Suprapubic skin (tissue), 4 donors: ENCODE data around the gene SPANXA2. TPM values are rescaled to one million over a fixed set of nuclear protein-coding genes. Genes with fewer than 3 reads are reported as not detected.
"Not testable (repeated sequence)": the region's sequence is repeated elsewhere in the genome, so short reads cannot be mapped to it uniquely, and the experiment has no call there.

ENCODE experiments used
- DNase-seq, 2 donors: peaks; one replicate each; pipeline ENCODE4 v3.0.0-alpha.2; 2019; ENCODE audit warnings: low spot score in 2 of 2
- H3K27ac ChIP-seq: fragments of 200-600 bp; sonication (generic); one replicate; pipeline ENCODE4 v1.5.1; 2019
- H3K27me3 ChIP-seq: fragments of 200-600 bp; sonication (generic); one replicate; pipeline ENCODE4 v1.5.1; 2019
- H3K36me3 ChIP-seq: fragments of 200-600 bp; sonication (generic); one replicate; pipeline ENCODE4 v1.5.1; 2019
- H3K4me1 ChIP-seq: fragments of 200-600 bp; sonication (generic); one replicate; pipeline ENCODE4 v1.5.1; 2019
- H3K4me3 ChIP-seq: fragments of 200-600 bp; sonication (generic); one replicate; pipeline ENCODE4 v1.5.1; 2019; ENCODE audit warnings: mild to moderate bottlenecking
- H3K9me3 ChIP-seq: fragments of 200-600 bp; sonication (generic); one replicate; pipeline ENCODE4 v1.5.1; 2019
- EP300 ChIP-seq: sonication (generic); formaldehyde crosslinking; IDR thresholded peaks from one replicate; pipeline ENCODE4 v1.6.1; 2017; ENCODE audit warnings: antibody characterized with exemption
- POLR2A ChIP-seq, 2 donors: fragments of 450-650 bp; IDR thresholded peaks; one replicate each; pipeline ENCODE4 v1.6.1; 2017; ENCODE audit warnings: antibody characterized with exemption in 2 of 2, mild to moderate bottlenecking in 2 of 2, moderate library complexity in 2 of 2
- POLR2AphosphoS5 ChIP-seq, 3 donors: sonication (generic); formaldehyde crosslinking; IDR thresholded peaks; one replicate each; pipeline ENCODE4 v1.6.1; 2017; ENCODE audit warnings: antibody characterized with exemption in 3 of 3
- WGBS: methylation state at CpG from one replicate; pipeline ENCODE4 v1.1.5; 2018; 5-methylcytosine and 5-hydroxymethylcytosine counted together
- total RNA-seq, 4 donors: library from RNA; depleted of rRNA; stranded (reverse); fragments of >200 nt; gene quantifications; one replicate each; pipeline ENCODE4 v1.1.0, GENCODE V29; 2016
- TF ChIP-seq, protein P1 (sequence below), 2 donors: fragments of 200-600 bp in 1 of 2; fragments of 450-650 bp in 1 of 2; sonication (generic) in 1 of 2; IDR thresholded peaks; one replicate each; pipeline ENCODE4 v1.5.1; 2016 to 2019; ENCODE audit warnings: antibody characterized with exemption in 2 of 2, mild to moderate bottlenecking in 1 of 2, moderate library complexity in 1 of 2

SPANXA2 gene
- not detected for total RNA-seq

- H3K4me3 ChIP-seq, H3K27me3 ChIP-seq, H3K4me1 ChIP-seq, H3K36me3 ChIP-seq, H3K27ac ChIP-seq, H3K9me3 ChIP-seq, DNase-seq: not testable (repeated sequence)
- WGBS, result no CpG with 5 or more reads among the region's 10 CpGs
Observed at GRCh38 chrX:141589408-141589807, at the start of gene SPANXA2. Gene SPANXA2, plus strand, starts transcription at chrX:141589708. Its CDS starts 60 bp downstream, at chrX:141589768.

- H3K4me1 ChIP-seq, H3K9me3 ChIP-seq, H3K36me3 ChIP-seq, H3K27ac ChIP-seq, H3K27me3 ChIP-seq, H3K4me3 ChIP-seq: not testable (repeated sequence)
- peak in 1 of 2 donors; percentile 28 for DNase-seq
- WGBS, result 100% methylated on average over 4 of the region's 16 CpGs
Observed at GRCh38 chrX:141542551-141542950, 47.0 kb upstream of the SPANXA2 start.

GRCh38 chrX:141584638-141585037, 4.9 kb upstream of the SPANXA2 start, which contains the start of gene SPANXA1:
Gene SPANXA1, minus strand, starts transcription at chrX:141584738. Its CDS starts 60 bp downstream, at chrX:141584678.
- no CpG with 5 or more reads among the region's 10 CpGs for WGBS
- H3K27me3 ChIP-seq, H3K4me3 ChIP-seq, DNase-seq, H3K27ac ChIP-seq, H3K36me3 ChIP-seq, H3K9me3 ChIP-seq, H3K4me1 ChIP-seq: not testable (repeated sequence)

- 94% methylated on average over 1 of the region's 1 CpG for WGBS
- H3K27me3 ChIP-seq, result no peaks in the 10 kb centered on the region
- TF ChIP-seq, protein P1, sequence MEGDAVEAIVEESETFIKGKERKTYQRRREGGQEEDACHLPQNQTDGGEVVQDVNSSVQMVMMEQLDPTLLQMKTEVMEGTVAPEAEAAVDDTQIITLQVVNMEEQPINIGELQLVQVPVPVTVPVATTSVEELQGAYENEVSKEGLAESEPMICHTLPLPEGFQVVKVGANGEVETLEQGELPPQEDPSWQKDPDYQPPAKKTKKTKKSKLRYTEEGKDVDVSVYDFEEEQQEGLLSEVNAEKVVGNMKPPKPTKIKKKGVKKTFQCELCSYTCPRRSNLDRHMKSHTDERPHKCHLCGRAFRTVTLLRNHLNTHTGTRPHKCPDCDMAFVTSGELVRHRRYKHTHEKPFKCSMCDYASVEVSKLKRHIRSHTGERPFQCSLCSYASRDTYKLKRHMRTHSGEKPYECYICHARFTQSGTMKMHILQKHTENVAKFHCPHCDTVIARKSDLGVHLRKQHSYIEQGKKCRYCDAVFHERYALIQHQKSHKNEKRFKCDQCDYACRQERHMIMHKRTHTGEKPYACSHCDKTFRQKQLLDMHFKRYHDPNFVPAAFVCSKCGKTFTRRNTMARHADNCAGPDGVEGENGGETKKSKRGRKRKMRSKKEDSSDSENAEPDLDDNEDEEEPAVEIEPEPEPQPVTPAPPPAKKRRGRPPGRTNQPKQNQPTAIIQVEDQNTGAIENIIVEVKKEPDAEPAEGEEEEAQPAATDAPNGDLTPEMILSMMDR (IDR thresholded peaks at IDR 0.05), result no peak
- TF ChIP-seq POLR2A (IDR thresholded peaks at IDR 0.05), result no peak
- no peak for TF ChIP-seq POLR2AphosphoS5 (IDR thresholded peaks at IDR 0.05)
- no peak for TF ChIP-seq EP300
- H3K9me3 ChIP-seq, result no peaks in the 10 kb centered on the region
- no peaks in the 10 kb centered on the region for H3K4me1 ChIP-seq
- H3K27ac ChIP-seq, result no peak overlapping the region
- no peak overlapping the region for H3K4me3 ChIP-seq
- no peak for DNase-seq
- no peaks in the 10 kb centered on the region for H3K36me3 ChIP-seq
Observed at GRCh38 chrX:141609111-141609510, 19.6 kb downstream of the SPANXA2 start.

DNA sequence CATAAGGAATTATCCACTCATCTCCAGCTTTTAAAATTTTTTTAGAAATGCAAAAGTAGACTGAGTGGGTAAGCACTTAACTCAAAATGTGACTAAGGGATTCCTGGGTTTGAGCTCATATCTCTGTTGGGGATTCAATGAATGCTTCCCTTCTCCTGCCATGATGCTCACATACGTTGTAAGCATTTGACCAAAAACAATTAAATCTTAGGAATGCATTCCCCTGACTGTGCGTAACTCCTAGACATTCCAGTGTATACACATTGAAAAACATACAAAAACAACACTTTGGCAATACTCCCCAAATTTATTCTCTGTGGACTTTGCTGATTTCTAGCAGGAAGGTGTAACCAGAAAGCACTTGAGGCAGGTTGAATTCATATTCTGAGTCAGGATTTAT, 29.8 kb downstream of the SPANXA2 start:
- 62% methylated on average over 2 of the region's 2 CpGs for WGBS
- Histone ChIP-seq H3K27ac (no peak overlapping the region), H3K36me3 (no peaks in the 10 kb centered on the region), H3K4me3 (no peak overlapping the region), H3K27me3 (no peaks in the 10 kb centered on the region), H3K9me3 (no peaks in the 10 kb centered on the region), H3K4me1 (no peaks in the 10 kb centered on the region)
- DNase-seq, result no peak
- no peak for TF ChIP-seq POLR2A (IDR thresholded peaks at IDR 0.05)
- no peak for TF ChIP-seq POLR2AphosphoS5 (IDR thresholded peaks at IDR 0.05)
- TF ChIP-seq, protein P1 (IDR thresholded peaks at IDR 0.05), result no peak
- TF ChIP-seq EP300, result no peak

GRCh38 chrX:141632124-141632523, 42.6 kb downstream of the SPANXA2 start:
- Histone ChIP-seq H3K4me1 (no peaks in the 10 kb centered on the region), H3K27me3 (no peaks in the 10 kb centered on the region), H3K27ac (no peak overlapping the region), H3K9me3 (no peaks in the 10 kb centered on the region), H3K36me3 (no peaks in the 10 kb centered on the region), H3K4me3 (no peak overlapping the region)
- DNase-seq, result no peak
- TF ChIP-seq POLR2AphosphoS5 (IDR thresholded peaks at IDR 0.05), result no peak
- TF ChIP-seq EP300, result no peak
- TF ChIP-seq, protein P1 (IDR thresholded peaks at IDR 0.05), result no peak
- no peak for TF ChIP-seq POLR2A (IDR thresholded peaks at IDR 0.05)

DNA sequence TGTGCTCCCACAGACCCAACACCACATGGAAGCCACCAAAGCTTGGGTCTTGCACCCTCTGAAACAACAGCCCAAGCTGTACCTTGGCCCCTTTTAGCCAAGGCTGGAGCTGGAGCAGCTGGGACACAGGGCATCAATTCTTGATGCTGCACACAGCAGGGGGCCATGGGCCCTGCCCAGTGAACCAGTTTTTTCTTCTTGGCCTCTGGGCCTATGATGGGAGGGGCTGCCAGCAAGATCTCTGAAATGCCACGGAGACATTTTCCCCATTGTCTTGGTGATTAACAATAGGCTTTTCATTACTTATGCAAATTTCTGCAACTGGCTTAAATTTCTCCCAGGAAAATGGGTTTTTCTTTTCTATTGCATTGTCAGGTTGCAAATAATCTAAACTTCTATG, 49.0 kb downstream of the SPANXA2 start:
- H3K4me1 ChIP-seq, result no peaks in the 10 kb centered on the region
- no peak for DNase-seq
- no peaks in the 10 kb centered on the region for H3K36me3 ChIP-seq
- no peak overlapping the region for H3K4me3 ChIP-seq
- no peaks in the 10 kb centered on the region for H3K27me3 ChIP-seq
- TF ChIP-seq, protein P1 (IDR thresholded peaks at IDR 0.05), result no peak
- TF ChIP-seq POLR2AphosphoS5 (IDR thresholded peaks at IDR 0.05) (no peak), EP300 (no peak), POLR2A (IDR thresholded peaks at IDR 0.05) (no peak)
- no peaks in the 10 kb centered on the region for H3K9me3 ChIP-seq
- no peak overlapping the region for H3K27ac ChIP-seq
- 0% methylated on average over 1 of the region's 1 CpG for WGBS
